DND-41 (cell line): Measurements from ENCODE around the gene CHAC2.

ENCODE experiments used
- ATAC-seq: fragments of 200-7000 bp; cut with Tn5 transposase; 3 replicates; pipeline ENCODE4 v1.9.1; 2021; ENCODE audit warnings: low read depth; ENCODE audit not compliant: insufficient read depth
- DNase-seq: peaks from one replicate; pipeline ENCODE4 v3.0.0-alpha.2; 2020
- H2AFZ ChIP-seq: 2 replicates; pipeline ENCODE4 v1.6.0; 2012; ENCODE audit warnings: low read depth, low read length
- H3K27ac ChIP-seq: 2 replicates; pipeline ENCODE4 v1.5.1; 2012; ENCODE audit warnings: low read length, inconsistent platforms
- H3K27me3 ChIP-seq: fragments of 200-600 bp; sonication (generic); 2 replicates; pipeline ENCODE4 v1.6.0; 2012; ENCODE audit warnings: low read length, mild to moderate bottlenecking, inconsistent platforms; ENCODE audit not compliant: insufficient read depth, poor library complexity
- H3K36me3 ChIP-seq: 2 replicates; pipeline ENCODE4 v1.5.1; 2012; ENCODE audit warnings: low read length, inconsistent platforms; ENCODE audit not compliant: insufficient read depth
- H3K4me1 ChIP-seq: 2 replicates; pipeline ENCODE4 v1.5.1; 2012; ENCODE audit warnings: mild to moderate bottlenecking, low read length; ENCODE audit not compliant: insufficient read depth
- H3K4me2 ChIP-seq: 2 replicates; pipeline ENCODE4 v1.6.0; 2012; ENCODE audit warnings: mild to moderate bottlenecking, moderate library complexity, low read length, inconsistent platforms; ENCODE audit not compliant: insufficient read depth
- H3K4me3 ChIP-seq, 2 experiments: fragments of 200-600 bp in 1 of 2; shearing (Covaris generic) in 1 of 2; 2 replicates each; pipeline ENCODE4 v1.5.1; 2012 to 2016; ENCODE audit warnings: inconsistent platforms in 2 of 2, low read length in 2 of 2, mild to moderate bottlenecking in 2 of 2, low read depth in 1 of 2, moderate library complexity in 1 of 2
- H3K79me2 ChIP-seq: 2 replicates; pipeline ENCODE4 v1.6.0; 2012; ENCODE audit warnings: low read length, inconsistent platforms; ENCODE audit not compliant: insufficient read depth
- H3K9ac ChIP-seq: 2 replicates; pipeline ENCODE4 v1.6.0; 2012; ENCODE audit warnings: low read depth, mild to moderate bottlenecking, inconsistent platforms, low read length, moderate library complexity
- H3K9me3 ChIP-seq: 2 replicates; pipeline ENCODE4 v1.5.1; 2012; ENCODE audit warnings: low read length, moderate library complexity, mild to moderate bottlenecking, inconsistent platforms; ENCODE audit not compliant: insufficient read depth, severe bottlenecking
- H4K20me1 ChIP-seq: 2 replicates; pipeline ENCODE4 v1.6.0; 2012; ENCODE audit warnings: low read length; ENCODE audit not compliant: insufficient read depth
- EZH2 ChIP-seq: IDR thresholded peaks from 3 replicates; pipeline ENCODE4 v1.6.1; 2012; ENCODE audit warnings: borderline replicate concordance, low read depth, mild to moderate bottlenecking, moderate library complexity, low read length, inconsistent platforms; ENCODE audit not compliant: severe bottlenecking
- TF ChIP-seq, protein P1 (sequence below): IDR thresholded peaks from 2 replicates; pipeline ENCODE4 v1.5.1; 2012; ENCODE audit warnings: borderline replicate concordance, low read length, moderate library complexity, mild to moderate bottlenecking; ENCODE audit not compliant: poor library complexity, severe bottlenecking; ENCODE audit errors: extremely low read depth

Gene CHAC2

DNA sequence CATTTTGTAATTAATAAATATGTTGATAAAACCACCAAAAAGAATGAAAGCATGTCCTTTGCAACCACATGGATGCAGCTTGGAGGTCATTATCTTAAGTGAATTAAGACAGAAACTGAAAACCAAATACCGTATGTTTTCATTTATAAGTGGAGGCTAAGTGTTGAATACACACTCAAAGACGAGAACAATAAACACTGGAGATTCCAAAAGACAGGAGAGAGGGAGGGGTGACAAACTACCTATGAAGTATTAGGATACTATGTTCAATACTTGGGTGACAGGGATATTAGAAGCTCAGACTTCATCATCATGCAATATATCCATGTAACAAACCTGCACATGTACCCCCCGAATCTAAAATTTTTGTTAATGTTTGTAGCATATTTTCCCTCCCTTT is 26.2 kb downstream of the CHAC2 start:
- H2AFZ ChIP-seq: no peak overlapping the region
- H4K20me1 ChIP-seq: no peaks in the 10 kb centered on the region
- ATAC-seq (no peak), DNase-seq (no peak)
- H3K79me2 ChIP-seq: peaks cover 48% of the 10 kb centered on the region
- H3K36me3 ChIP-seq: peaks cover 40% of the 10 kb centered on the region
- H3K4me1 ChIP-seq: peaks cover 18% of the 10 kb centered on the region
- H3K4me2 ChIP-seq: no peak overlapping the region
- H3K9ac ChIP-seq: no peak overlapping the region
- H3K4me3 ChIP-seq: no peak overlapping the region
- no peaks in the 10 kb centered on the region for H3K27me3 ChIP-seq
- TF ChIP-seq, protein P1, sequence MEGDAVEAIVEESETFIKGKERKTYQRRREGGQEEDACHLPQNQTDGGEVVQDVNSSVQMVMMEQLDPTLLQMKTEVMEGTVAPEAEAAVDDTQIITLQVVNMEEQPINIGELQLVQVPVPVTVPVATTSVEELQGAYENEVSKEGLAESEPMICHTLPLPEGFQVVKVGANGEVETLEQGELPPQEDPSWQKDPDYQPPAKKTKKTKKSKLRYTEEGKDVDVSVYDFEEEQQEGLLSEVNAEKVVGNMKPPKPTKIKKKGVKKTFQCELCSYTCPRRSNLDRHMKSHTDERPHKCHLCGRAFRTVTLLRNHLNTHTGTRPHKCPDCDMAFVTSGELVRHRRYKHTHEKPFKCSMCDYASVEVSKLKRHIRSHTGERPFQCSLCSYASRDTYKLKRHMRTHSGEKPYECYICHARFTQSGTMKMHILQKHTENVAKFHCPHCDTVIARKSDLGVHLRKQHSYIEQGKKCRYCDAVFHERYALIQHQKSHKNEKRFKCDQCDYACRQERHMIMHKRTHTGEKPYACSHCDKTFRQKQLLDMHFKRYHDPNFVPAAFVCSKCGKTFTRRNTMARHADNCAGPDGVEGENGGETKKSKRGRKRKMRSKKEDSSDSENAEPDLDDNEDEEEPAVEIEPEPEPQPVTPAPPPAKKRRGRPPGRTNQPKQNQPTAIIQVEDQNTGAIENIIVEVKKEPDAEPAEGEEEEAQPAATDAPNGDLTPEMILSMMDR: no peak
- TF ChIP-seq EZH2: no peak
- no peaks in the 10 kb centered on the region for H3K9me3 ChIP-seq
- no peak overlapping the region for H3K27ac ChIP-seq

GRCh38 chr2:53801547-53801946 is 33.9 kb downstream of the CHAC2 start:
- Histone ChIP-seq H4K20me1 (no peaks in the 10 kb centered on the region), H3K4me1 (no peaks in the 10 kb centered on the region), H3K9me3 (no peaks in the 10 kb centered on the region), H3K27ac (no peak overlapping the region), H3K27me3 (no peaks in the 10 kb centered on the region), H3K4me3 (no peak overlapping the region), H3K4me2 (no peak overlapping the region), H3K36me3 (peaks cover 78% of the 10 kb centered on the region; the same call in 1 of the 2 replicates), H2AFZ (no peak overlapping the region), H3K9ac (no peak overlapping the region), H3K79me2 (no peaks in the 10 kb centered on the region)
- ATAC-seq: no peak
- no peak for TF ChIP-seq EZH2
- TF ChIP-seq, protein P1: no peak
- no peak for DNase-seq

DNA sequence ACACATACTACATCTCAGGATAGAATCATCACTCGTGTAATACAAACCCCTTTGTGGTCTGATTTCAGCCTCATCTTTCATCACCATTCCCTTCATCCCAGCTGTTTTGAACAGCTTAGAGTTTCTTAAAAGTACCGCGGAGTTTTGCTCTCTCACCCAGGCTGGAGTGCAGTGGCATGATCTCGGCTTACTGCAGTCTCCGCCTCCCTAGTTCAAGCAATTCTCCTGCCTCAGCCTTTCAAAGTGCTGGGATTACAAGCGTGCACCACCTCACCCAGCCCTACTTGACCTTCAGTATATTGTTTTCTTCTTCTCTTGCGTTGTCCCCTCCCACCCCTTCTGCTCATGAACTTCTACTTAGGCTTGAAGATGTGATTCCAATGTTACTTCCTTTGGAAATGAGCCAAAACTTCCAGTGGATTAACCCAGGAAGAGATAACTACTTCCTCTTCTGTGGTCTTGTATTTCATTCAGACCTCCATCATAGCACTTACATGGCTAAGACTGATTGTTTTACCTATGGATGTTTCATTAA is 35.1 kb downstream of the CHAC2 start:
- Histone ChIP-seq H3K4me2 (no peak overlapping the region), H3K4me1 (no peaks in the 10 kb centered on the region), H4K20me1 (no peaks in the 10 kb centered on the region), H3K36me3 (peaks cover 80% of the 10 kb centered on the region; the same call in 1 of the 2 replicates), H3K9ac (no peak overlapping the region), H3K4me3 (no peak overlapping the region), H2AFZ (no peak overlapping the region), H3K27ac (no peak overlapping the region), H3K27me3 (no peaks in the 10 kb centered on the region), H3K79me2 (no peaks in the 10 kb centered on the region), H3K9me3 (no peaks in the 10 kb centered on the region)
- no peak for DNase-seq
- ATAC-seq: no peak
- TF ChIP-seq, protein P1: no peak
- no peak for TF ChIP-seq EZH2

GRCh38 chr2:53811601-53812000 is 44.0 kb downstream of the CHAC2 start:
- H3K79me2 ChIP-seq: no peaks in the 10 kb centered on the region
- DNase-seq: no peak
- H3K4me1 ChIP-seq: no peaks in the 10 kb centered on the region
- no peaks in the 10 kb centered on the region for H3K27me3 ChIP-seq
- TF ChIP-seq, protein P1: no peak
- no peak for TF ChIP-seq EZH2
- H3K4me2 ChIP-seq: no peak overlapping the region
- H2AFZ ChIP-seq: no peak overlapping the region
- no peak overlapping the region for H3K27ac ChIP-seq
- no peak overlapping the region for H3K9ac ChIP-seq
- no peak overlapping the region for H3K4me3 ChIP-seq
- no peak for ATAC-seq
- no peaks in the 10 kb centered on the region for H3K9me3 ChIP-seq
- H4K20me1 ChIP-seq: no peaks in the 10 kb centered on the region
- peaks cover 82% of the 10 kb centered on the region for H3K36me3 ChIP-seq
